Activated CD4-positive, CD25-positive, alpha-beta regulatory T cell treated with anti-CD3 and anti-CD28 coated beads, Interleukin-2, amount 50 U/mL, for 24 hours (primary cell): ENCODE measurements around the gene PKNOX2.
"Not testable (repeated sequence)": the region's sequence is repeated elsewhere in the genome, so short reads cannot be mapped to it uniquely, and the experiment has no call there.

Source experiments
- ATAC-seq, 2 donors: fragments of 150-1000 bp; cut with Tn5 transposase; one replicate each; pipeline ENCODE4 v1.10.0; 2021; ENCODE audit warnings: mild to moderate bottlenecking in 1 of 2, moderate library complexity in 1 of 2

Gene PKNOX2

GRCh38 chr11:125210066-125210465 lies 45.5 kb downstream of the PKNOX2 start:
- ATAC-seq, result no peak

GRCh38 chr11:125211191-125211947 lies 46.8 kb downstream of the PKNOX2 start:
- no peak for ATAC-seq

GRCh38 chr11:125211948-125212340 lies 47.4 kb downstream of the PKNOX2 start:
- ATAC-seq, result no peak

GRCh38 chr11:125214601-125215565 lies 50.3 kb downstream of the PKNOX2 start:
- ATAC-seq, result no peak

- ATAC-seq, result no peak
Measured at GRCh38 chr11:125215976-125216375, 51.4 kb downstream of the PKNOX2 start.

GRCh38 chr11:125218336-125218735 lies 53.8 kb downstream of the PKNOX2 start:
- ATAC-seq, result no peak

- no peak for ATAC-seq
Measured at GRCh38 chr11:125221461-125221860, 56.9 kb downstream of the PKNOX2 start.

GRCh38 chr11:125222494-125222893 lies 57.9 kb downstream of the PKNOX2 start:
- ATAC-seq, result no peak

GRCh38 chr11:125223161-125223560 lies 58.6 kb downstream of the PKNOX2 start:
- ATAC-seq, result not testable (repeated sequence)

- ATAC-seq, result no peak
Measured at GRCh38 chr11:125223901-125224361, 59.4 kb downstream of the PKNOX2 start.

- ATAC-seq, result no peak
Measured at GRCh38 chr11:125224391-125225021, 60.0 kb downstream of the PKNOX2 start.

GRCh38 chr11:125225401-125225800 lies 60.9 kb downstream of the PKNOX2 start:
- ATAC-seq, result no peak

- ATAC-seq, result no peak
Measured at GRCh38 chr11:125226031-125226430, 61.5 kb downstream of the PKNOX2 start.

GRCh38 chr11:125226706-125227105 lies 62.2 kb downstream of the PKNOX2 start:
- no peak for ATAC-seq

GRCh38 chr11:125227151-125227550 lies 62.6 kb downstream of the PKNOX2 start:
- no peak for ATAC-seq

- ATAC-seq, result no peak
Measured at GRCh38 chr11:125228445-125228844, 63.9 kb downstream of the PKNOX2 start.

GRCh38 chr11:125228993-125229392 lies 64.4 kb downstream of the PKNOX2 start:
- ATAC-seq, result no peak

- no peak for ATAC-seq
Measured at GRCh38 chr11:125229916-125230315, 65.4 kb downstream of the PKNOX2 start.

GRCh38 chr11:125233116-125233515 lies 68.6 kb downstream of the PKNOX2 start:
- no peak for ATAC-seq

- no peak for ATAC-seq
Measured at GRCh38 chr11:125233736-125234275, 69.3 kb downstream of the PKNOX2 start.

- ATAC-seq, result no peak
Measured at GRCh38 chr11:125235071-125235471, 70.5 kb downstream of the PKNOX2 start.

GRCh38 chr11:125236072-125236825 lies 71.7 kb downstream of the PKNOX2 start:
- ATAC-seq, result no peak
